ENCODE data around the gene IL19.
"Not testable (repeated sequence)": the region's sequence is repeated elsewhere in the genome, so short reads cannot be mapped to it uniquely, and the experiment has no call there.

The IL19 gene

GRCh38 chr1:206761159-206761768, 9.3 kb upstream of the IL19 start:
- ATAC-seq = peak; percentile 81
- no peak for TF ChIP-seq PPARA (CRISPR knock-in tag; IDR thresholded peaks at IDR 0.05; ENCODE audit: borderline replicate concordance)
- no peak for TF ChIP-seq RARB (CRISPR knock-in tag; IDR thresholded peaks at IDR 0.05)
- no peak for TF ChIP-seq CREB5 (CRISPR knock-in tag; IDR thresholded peaks at IDR 0.05; ENCODE audit: low read depth)
- no peak for TF ChIP-seq ZFP3 (CRISPR knock-in tag; IDR thresholded peaks at IDR 0.05)
- TF ChIP-seq BACH2 (CRISPR knock-in tag; IDR thresholded peaks at IDR 0.05; ENCODE audit: borderline replicate concordance) = no peak
- peak; percentile 52; the same call in 1 of the 2 replicates for TF ChIP-seq TSHZ2 (CRISPR knock-in tag; IDR thresholded peaks at IDR 0.05)
- no peak for TF ChIP-seq OSR1 (CRISPR knock-in tag; IDR thresholded peaks at IDR 0.05)
- no peak for TF ChIP-seq ZNF70 (CRISPR knock-in tag; IDR thresholded peaks at IDR 0.05)
- TF ChIP-seq ISL1 (CRISPR knock-in tag; IDR thresholded peaks at IDR 0.05) = peak; percentile 47; the same call in 1 of the 2 replicates
- TF ChIP-seq SNAI2 (CRISPR knock-in tag; IDR thresholded peaks at IDR 0.05) = no peak
- TF ChIP-seq ESRRG (CRISPR knock-in tag; IDR thresholded peaks at IDR 0.05) = no peak
- TF ChIP-seq TOX (CRISPR knock-in tag; IDR thresholded peaks at IDR 0.05; ENCODE audit: borderline replicate concordance) = no peak
- no peak for TF ChIP-seq ZNF565 (CRISPR knock-in tag; conservative IDR thresholded peaks at IDR 0.05; ENCODE audit: low read depth)
- TF ChIP-seq TCF4 (CRISPR knock-in tag; IDR thresholded peaks at IDR 0.05; ENCODE audit: borderline replicate concordance) = peak; percentile 49; the same call in 1 of the 2 replicates

GRCh38 chr1:206762741-206763364, 7.7 kb upstream of the IL19 start:
- ATAC-seq = not testable (repeated sequence)

GRCh38 chr1:206765771-206766170, 4.8 kb upstream of the IL19 start:
- not testable (repeated sequence) for ATAC-seq

- no peak for ATAC-seq
Observed at GRCh38 chr1:206766251-206766856, 4.2 kb upstream of the IL19 start.

More at GRCh38 chr1:206766251-206766856, 4.2 kb upstream of the IL19 start:
- no peak for TF ChIP-seq CREB5 (CRISPR knock-in tag; IDR thresholded peaks at IDR 0.05; ENCODE audit: low read depth)
- no peak for TF ChIP-seq ZFP30 (CRISPR knock-in tag; IDR thresholded peaks at IDR 0.05)
- TF ChIP-seq PPARA (CRISPR knock-in tag; IDR thresholded peaks at IDR 0.05; ENCODE audit: borderline replicate concordance) = no peak
- no peak for TF ChIP-seq PATZ1 (CRISPR knock-in tag; IDR thresholded peaks at IDR 0.05; ENCODE audit: borderline replicate concordance)
- TF ChIP-seq SNAI2 (CRISPR knock-in tag; IDR thresholded peaks at IDR 0.05) = no peak
- TF ChIP-seq BACH2 (CRISPR knock-in tag; IDR thresholded peaks at IDR 0.05; ENCODE audit: borderline replicate concordance) = no peak
